HEK293 (cell line): ENCODE data around the gene SKOR2.

Source experiments
- CTCF ChIA-PET: fragments of 350-600 bp; formaldehyde crosslinking; extraction: SDS; loops from one replicate; lab custom pipeline; 2021; ENCODE audit warnings: antibody characterized with exemption; lab: Yijun Ruan, JAX
- POLR2A ChIA-PET: fragments of 300-600 bp; formaldehyde crosslinking; extraction: SDS; loops from one replicate; lab custom pipeline; 2020; ENCODE audit warnings: antibody characterized with exemption, inconsistent platforms; lab: Yijun Ruan, JAX
- H3K27ac ChIP-seq: fragments of 200-500 bp; sonication (Bioruptor generic); 2 replicates; pipeline ENCODE4 v1.5.1; 2014; ENCODE audit warnings: low read depth, low read length, control low read depth, inconsistent platforms; ENCODE audit errors: extremely low read depth
- H3K36me3 ChIP-seq, 2 experiments: fragments of 200-500 bp in 1 of 2; sonication (Bioruptor generic) in 1 of 2; 1 replicate in 1 of 2; 2 replicates in 1 of 2; pipeline ENCODE4 v1.5.1; 2014 to 2017; ENCODE audit warnings: inconsistent platforms in 2 of 2, low read length in 2 of 2; ENCODE audit not compliant: control insufficient read depth in 2 of 2, insufficient read depth in 1 of 2
- H3K4me1 ChIP-seq: fragments of 200-500 bp; sonication (Bioruptor generic); 2 replicates; pipeline ENCODE4 v1.5.1; 2014; ENCODE audit warnings: mild to moderate bottlenecking, low read length, inconsistent platforms; ENCODE audit not compliant: control insufficient read depth, insufficient read depth
- H3K4me3 ChIP-seq: 2 replicates; pipeline ENCODE4 v1.5.1; 2011; ENCODE audit warnings: low read depth, mild to moderate bottlenecking, control low read depth, low read length, moderate library complexity
- H3K9me3 ChIP-seq: fragments of 200-500 bp; sonication (Bioruptor generic); 2 replicates; pipeline ENCODE4 v1.5.1; 2014; ENCODE audit warnings: low read depth, low read length, inconsistent platforms; ENCODE audit not compliant: control insufficient read depth, insufficient read depth
- HOXA7 ChIP-seq: sonication (generic); formaldehyde crosslinking; IDR thresholded peaks from 2 replicates; pipeline ENCODE4 v1.8.1; 2022; ENCODE audit warnings: missing genetic modification reagents, borderline replicate concordance
- HOXC10 ChIP-seq: sonication (generic); formaldehyde crosslinking; IDR thresholded peaks from 2 replicates; pipeline ENCODE4 v1.8.1; 2023; ENCODE audit warnings: mild to moderate bottlenecking, missing genetic modification reagents
- SP7 ChIP-seq: fragments of 450-650 bp; formaldehyde crosslinking; IDR thresholded peaks from 2 replicates; pipeline ENCODE4 v1.5.1; 2016; ENCODE audit warnings: missing biosample characterization, missing genetic modification characterization
- YY2 ChIP-seq: fragments of 450-650 bp; formaldehyde crosslinking; IDR thresholded peaks from 2 replicates; pipeline ENCODE4 v1.5.1; 2016; ENCODE audit warnings: missing biosample characterization, missing genetic modification characterization
- ZNF239 ChIP-seq: fragments of 450-650 bp; formaldehyde crosslinking; IDR thresholded peaks from 2 replicates; pipeline ENCODE4 v1.5.1; 2016; ENCODE audit warnings: missing biosample characterization, missing genetic modification characterization
- ZNF335 ChIP-seq: fragments of 450-650 bp; formaldehyde crosslinking; conservative IDR thresholded peaks from 2 replicates; pipeline ENCODE4 v1.5.1; 2016; ENCODE audit warnings: missing biosample characterization, missing genetic modification characterization
- ZNF350 ChIP-seq: fragments of 450-650 bp; formaldehyde crosslinking; IDR thresholded peaks from 2 replicates; pipeline ENCODE4 v1.5.0; 2017; ENCODE audit warnings: missing biosample characterization, mild to moderate bottlenecking, missing genetic modification characterization
- ZNF366 ChIP-seq: fragments of 450-650 bp; formaldehyde crosslinking; conservative IDR thresholded peaks from 2 replicates; pipeline ENCODE4 v1.5.1; 2016; ENCODE audit warnings: missing biosample characterization, missing genetic modification characterization
- ZNF391 ChIP-seq: fragments of 450-650 bp; formaldehyde crosslinking; IDR thresholded peaks from 2 replicates; pipeline ENCODE4 v1.5.1; 2016; ENCODE audit warnings: low read depth, missing biosample characterization, missing genetic modification characterization, borderline replicate concordance
- ZNF48 ChIP-seq: fragments of 450-650 bp; formaldehyde crosslinking; IDR thresholded peaks from 2 replicates; pipeline ENCODE4 v1.5.1; 2016; ENCODE audit warnings: missing biosample characterization, missing genetic modification characterization
- ZNF510 ChIP-seq: fragments of 450-650 bp; formaldehyde crosslinking; IDR thresholded peaks from 2 replicates; pipeline ENCODE4 v1.5.1; 2018; ENCODE audit warnings: mild to moderate bottlenecking, missing genetic modification characterization, missing biosample characterization; ENCODE audit not compliant: insufficient replicate concordance
- ZNF549 ChIP-seq: fragments of 450-650 bp; IDR thresholded peaks from 2 replicates; pipeline ENCODE4 v1.5.1; 2018; ENCODE audit warnings: missing biosample characterization, missing genetic modification characterization, mild to moderate bottlenecking, inconsistent platforms, moderate library complexity
- ZNF555 ChIP-seq: fragments of 450-650 bp; formaldehyde crosslinking; conservative IDR thresholded peaks from 2 replicates; pipeline ENCODE4 v1.5.1; 2017; ENCODE audit warnings: missing biosample characterization, mild to moderate bottlenecking, missing genetic modification characterization, inconsistent platforms
- ZNF585B ChIP-seq: fragments of 450-650 bp; formaldehyde crosslinking; IDR thresholded peaks from 2 replicates; pipeline ENCODE4 v1.5.1; 2016; ENCODE audit warnings: missing biosample characterization, missing genetic modification characterization
- ZNF629 ChIP-seq: fragments of 450-650 bp; formaldehyde crosslinking; IDR thresholded peaks from 2 replicates; pipeline ENCODE4 v1.5.1; 2017; ENCODE audit warnings: missing biosample characterization, missing genetic modification characterization
- ZSCAN30 ChIP-seq: fragments of 450-650 bp; IDR thresholded peaks from 2 replicates; pipeline ENCODE4 v1.5.1; 2018; ENCODE audit warnings: missing biosample characterization, mild to moderate bottlenecking, missing genetic modification characterization, moderate library complexity
- ZXDB ChIP-seq: fragments of 450-650 bp; formaldehyde crosslinking; IDR thresholded peaks from 2 replicates; pipeline ENCODE4 v1.5.1; 2016; ENCODE audit warnings: missing biosample characterization, missing genetic modification characterization
- TF ChIP-seq, protein P1 (sequence below): fragments of 450-650 bp; formaldehyde crosslinking; IDR thresholded peaks from 2 replicates; pipeline ENCODE4 v1.5.1; 2017; ENCODE audit warnings: missing biosample characterization, missing genetic modification characterization
- TF ChIP-seq, protein P2 (sequence below): fragments of 450-650 bp; formaldehyde crosslinking; IDR thresholded peaks from 2 replicates; pipeline ENCODE4 v1.5.1; 2017; ENCODE audit warnings: missing biosample characterization, missing genetic modification characterization
- TF ChIP-seq, protein P3 (sequence below): fragments of 450-650 bp; formaldehyde crosslinking; IDR thresholded peaks from 2 replicates; pipeline ENCODE4 v1.5.1; 2016; ENCODE audit warnings: missing biosample characterization, missing genetic modification characterization
- TF ChIP-seq, protein P4 (sequence below): fragments of 450-650 bp; formaldehyde crosslinking; IDR thresholded peaks from 2 replicates; pipeline ENCODE4 v1.5.1; 2016; ENCODE audit warnings: missing biosample characterization, missing genetic modification characterization
- TF ChIP-seq, protein P5 (sequence below): fragments of 450-650 bp; formaldehyde crosslinking; IDR thresholded peaks from 2 replicates; pipeline ENCODE4 v1.5.1; 2016; ENCODE audit warnings: missing biosample characterization, missing genetic modification characterization
- TF ChIP-seq, protein P6 (sequence below): sonication (generic); formaldehyde crosslinking; IDR thresholded peaks from 2 replicates; pipeline ENCODE4 v1.8.1; 2022; ENCODE audit warnings: mild to moderate bottlenecking, moderate library complexity, missing genetic modification reagents

The SKOR2 gene

DNA sequence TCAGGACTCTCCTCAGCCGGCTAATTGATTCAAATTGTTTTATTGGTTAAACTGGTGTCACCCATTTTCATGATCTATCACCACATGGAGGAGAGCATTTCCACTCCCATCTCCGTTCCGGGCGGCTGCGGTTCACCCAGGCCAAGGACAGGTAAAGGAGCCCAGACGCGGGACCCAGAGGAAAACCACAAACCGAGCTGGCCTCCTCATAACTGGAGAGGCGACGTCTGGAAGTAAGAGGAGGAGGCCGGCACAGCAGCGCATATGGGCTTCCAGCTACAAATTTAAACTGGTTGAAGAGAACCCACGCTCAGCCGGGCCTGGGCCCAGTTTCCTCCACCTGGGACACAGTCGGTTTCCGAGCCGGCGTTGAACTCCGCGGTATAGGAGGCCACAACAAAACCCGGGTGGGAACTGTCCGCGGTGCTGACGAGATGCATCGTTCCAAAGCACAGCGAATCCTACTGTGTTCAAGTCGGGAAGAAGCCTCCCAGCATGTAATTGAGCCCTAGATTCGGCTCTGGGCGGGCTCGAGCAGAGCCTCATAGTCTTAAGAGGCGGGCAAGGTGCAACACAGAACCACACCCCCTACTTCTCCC is 3.0 kb upstream of the SKOR2 start:
- CTCF ChIA-PET: interaction anchor here (0.7 kb wide), 1 partner anchor 342 kb away, joined by 4 read pairs; no protein-coding TSS in a partner anchor

DNA sequence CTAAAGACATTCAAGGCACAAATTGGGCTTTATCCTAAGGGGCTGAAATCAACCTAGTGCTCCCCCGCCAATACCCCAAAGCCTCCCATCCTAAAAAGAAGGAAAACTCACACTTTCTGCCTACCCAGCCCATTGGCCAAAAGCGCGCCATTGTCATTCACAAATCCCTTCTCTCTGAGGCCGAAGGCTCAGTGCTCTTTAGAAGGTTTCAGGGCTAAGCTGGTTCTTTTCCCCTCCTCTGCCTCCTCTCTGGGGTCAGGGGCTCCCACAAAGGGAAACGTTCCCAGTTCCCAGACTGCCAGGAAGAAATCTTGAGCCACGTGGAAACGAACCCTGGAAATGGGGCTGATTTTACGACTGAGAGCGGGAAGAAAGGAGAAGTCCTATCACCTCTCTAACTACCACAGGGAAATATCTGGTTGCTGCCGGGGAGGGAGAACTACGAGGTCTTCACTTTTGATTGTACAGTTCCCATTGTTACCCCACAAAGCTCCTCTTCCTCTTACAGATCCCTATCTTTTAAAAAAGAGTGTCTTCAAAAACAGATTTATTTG is 1.7 kb upstream of the SKOR2 start:
- Histone ChIP-seq H3K4me1 (no peaks in the 10 kb centered on the region), H3K27ac (no peak overlapping the region), H3K36me3 (no peaks in the 10 kb centered on the region), H3K9me3 (no peaks in the 10 kb centered on the region), H3K4me3 (no peak overlapping the region)
- ChIA-PET POLR2A (no interaction called here), CTCF (interaction anchor here (1.5 kb wide), 1 partner anchor 37 kb away, joined by 3 read pairs; no protein-coding TSS in a partner anchor)
- TF ChIP-seq SP7 (tag by site-specific recombination): no peak
- TF ChIP-seq ZNF555: no peak
- no peak for TF ChIP-seq ZNF585B (tag by site-specific recombination)
- TF ChIP-seq ZNF335 (tag by site-specific recombination): no peak
- TF ChIP-seq ZSCAN30 (tag by site-specific recombination): no peak
- no peak for TF ChIP-seq ZNF239
- TF ChIP-seq, protein P1, sequence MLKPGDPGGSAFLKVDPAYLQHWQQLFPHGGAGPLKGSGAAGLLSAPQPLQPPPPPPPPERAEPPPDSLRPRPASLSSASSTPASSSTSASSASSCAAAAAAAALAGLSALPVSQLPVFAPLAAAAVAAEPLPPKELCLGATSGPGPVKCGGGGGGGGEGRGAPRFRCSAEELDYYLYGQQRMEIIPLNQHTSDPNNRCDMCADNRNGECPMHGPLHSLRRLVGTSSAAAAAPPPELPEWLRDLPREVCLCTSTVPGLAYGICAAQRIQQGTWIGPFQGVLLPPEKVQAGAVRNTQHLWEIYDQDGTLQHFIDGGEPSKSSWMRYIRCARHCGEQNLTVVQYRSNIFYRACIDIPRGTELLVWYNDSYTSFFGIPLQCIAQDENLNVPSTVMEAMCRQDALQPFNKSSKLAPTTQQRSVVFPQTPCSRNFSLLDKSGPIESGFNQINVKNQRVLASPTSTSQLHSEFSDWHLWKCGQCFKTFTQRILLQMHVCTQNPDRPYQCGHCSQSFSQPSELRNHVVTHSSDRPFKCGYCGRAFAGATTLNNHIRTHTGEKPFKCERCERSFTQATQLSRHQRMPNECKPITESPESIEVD (tag by site-specific recombination): no peak
- no peak for TF ChIP-seq ZNF629
- TF ChIP-seq ZNF549 (tag by site-specific recombination): no peak
- no peak for TF ChIP-seq ZNF510 (tag by site-specific recombination)
- no peak for TF ChIP-seq HOXC10 (CRISPR knock-in tag)
- TF ChIP-seq, protein P2, sequence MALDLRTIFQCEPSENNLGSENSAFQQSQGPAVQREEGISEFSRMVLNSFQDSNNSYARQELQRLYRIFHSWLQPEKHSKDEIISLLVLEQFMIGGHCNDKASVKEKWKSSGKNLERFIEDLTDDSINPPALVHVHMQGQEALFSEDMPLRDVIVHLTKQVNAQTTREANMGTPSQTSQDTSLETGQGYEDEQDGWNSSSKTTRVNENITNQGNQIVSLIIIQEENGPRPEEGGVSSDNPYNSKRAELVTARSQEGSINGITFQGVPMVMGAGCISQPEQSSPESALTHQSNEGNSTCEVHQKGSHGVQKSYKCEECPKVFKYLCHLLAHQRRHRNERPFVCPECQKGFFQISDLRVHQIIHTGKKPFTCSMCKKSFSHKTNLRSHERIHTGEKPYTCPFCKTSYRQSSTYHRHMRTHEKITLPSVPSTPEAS: no peak
- no peak for TF ChIP-seq ZNF366
- no peak for TF ChIP-seq ZNF48 (tag by site-specific recombination)
- TF ChIP-seq, protein P3, sequence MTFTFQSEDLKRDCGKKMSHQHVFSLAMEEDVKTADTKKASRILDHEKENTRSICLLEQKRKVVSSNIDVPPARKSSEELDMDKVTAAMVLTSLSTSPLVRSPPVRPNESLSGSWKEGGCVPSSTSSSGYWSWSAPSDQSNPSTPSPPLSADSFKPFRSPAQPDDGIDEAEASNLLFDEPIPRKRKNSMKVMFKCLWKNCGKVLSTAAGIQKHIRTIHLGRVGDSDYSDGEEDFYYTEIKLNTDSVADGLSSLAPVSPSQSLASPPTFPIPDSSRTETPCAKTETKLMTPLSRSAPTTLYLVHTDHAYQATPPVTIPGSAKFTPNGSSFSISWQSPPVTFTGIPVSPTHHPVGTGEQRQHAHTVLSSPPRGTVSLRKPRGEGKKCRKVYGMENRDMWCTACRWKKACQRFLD: no peak
- TF ChIP-seq ZNF350 (tag by site-specific recombination): no peak
- no peak for TF ChIP-seq ZNF391 (tag by site-specific recombination)
- TF ChIP-seq, protein P4, sequence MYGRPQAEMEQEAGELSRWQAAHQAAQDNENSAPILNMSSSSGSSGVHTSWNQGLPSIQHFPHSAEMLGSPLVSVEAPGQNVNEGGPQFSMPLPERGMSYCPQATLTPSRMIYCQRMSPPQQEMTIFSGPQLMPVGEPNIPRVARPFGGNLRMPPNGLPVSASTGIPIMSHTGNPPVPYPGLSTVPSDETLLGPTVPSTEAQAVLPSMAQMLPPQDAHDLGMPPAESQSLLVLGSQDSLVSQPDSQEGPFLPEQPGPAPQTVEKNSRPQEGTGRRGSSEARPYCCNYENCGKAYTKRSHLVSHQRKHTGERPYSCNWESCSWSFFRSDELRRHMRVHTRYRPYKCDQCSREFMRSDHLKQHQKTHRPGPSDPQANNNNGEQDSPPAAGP (tag by site-specific recombination): no peak
- no peak for TF ChIP-seq ZXDB (tag by site-specific recombination)
- TF ChIP-seq HOXA7 (CRISPR knock-in tag): no peak

More for the DNA sequence above, 3.0 kb upstream of the SKOR2 start:
- no peak overlapping the region for H3K27ac ChIP-seq
- no peaks in the 10 kb centered on the region for H3K9me3 ChIP-seq
- POLR2A ChIA-PET: no interaction called here
- H3K36me3 ChIP-seq: no peaks in the 10 kb centered on the region
- H3K4me1 ChIP-seq: no peaks in the 10 kb centered on the region
- TF ChIP-seq ZNF585B (tag by site-specific recombination) (peak; percentile 66), YY2 (tag by site-specific recombination) (no peak)
- TF ChIP-seq, protein P5, sequence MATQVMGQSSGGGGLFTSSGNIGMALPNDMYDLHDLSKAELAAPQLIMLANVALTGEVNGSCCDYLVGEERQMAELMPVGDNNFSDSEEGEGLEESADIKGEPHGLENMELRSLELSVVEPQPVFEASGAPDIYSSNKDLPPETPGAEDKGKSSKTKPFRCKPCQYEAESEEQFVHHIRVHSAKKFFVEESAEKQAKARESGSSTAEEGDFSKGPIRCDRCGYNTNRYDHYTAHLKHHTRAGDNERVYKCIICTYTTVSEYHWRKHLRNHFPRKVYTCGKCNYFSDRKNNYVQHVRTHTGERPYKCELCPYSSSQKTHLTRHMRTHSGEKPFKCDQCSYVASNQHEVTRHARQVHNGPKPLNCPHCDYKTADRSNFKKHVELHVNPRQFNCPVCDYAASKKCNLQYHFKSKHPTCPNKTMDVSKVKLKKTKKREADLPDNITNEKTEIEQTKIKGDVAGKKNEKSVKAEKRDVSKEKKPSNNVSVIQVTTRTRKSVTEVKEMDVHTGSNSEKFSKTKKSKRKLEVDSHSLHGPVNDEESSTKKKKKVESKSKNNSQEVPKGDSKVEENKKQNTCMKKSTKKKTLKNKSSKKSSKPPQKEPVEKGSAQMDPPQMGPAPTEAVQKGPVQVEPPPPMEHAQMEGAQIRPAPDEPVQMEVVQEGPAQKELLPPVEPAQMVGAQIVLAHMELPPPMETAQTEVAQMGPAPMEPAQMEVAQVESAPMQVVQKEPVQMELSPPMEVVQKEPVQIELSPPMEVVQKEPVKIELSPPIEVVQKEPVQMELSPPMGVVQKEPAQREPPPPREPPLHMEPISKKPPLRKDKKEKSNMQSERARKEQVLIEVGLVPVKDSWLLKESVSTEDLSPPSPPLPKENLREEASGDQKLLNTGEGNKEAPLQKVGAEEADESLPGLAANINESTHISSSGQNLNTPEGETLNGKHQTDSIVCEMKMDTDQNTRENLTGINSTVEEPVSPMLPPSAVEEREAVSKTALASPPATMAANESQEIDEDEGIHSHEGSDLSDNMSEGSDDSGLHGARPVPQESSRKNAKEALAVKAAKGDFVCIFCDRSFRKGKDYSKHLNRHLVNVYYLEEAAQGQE (tag by site-specific recombination): peak; percentile 92
- TF ChIP-seq, protein P6, sequence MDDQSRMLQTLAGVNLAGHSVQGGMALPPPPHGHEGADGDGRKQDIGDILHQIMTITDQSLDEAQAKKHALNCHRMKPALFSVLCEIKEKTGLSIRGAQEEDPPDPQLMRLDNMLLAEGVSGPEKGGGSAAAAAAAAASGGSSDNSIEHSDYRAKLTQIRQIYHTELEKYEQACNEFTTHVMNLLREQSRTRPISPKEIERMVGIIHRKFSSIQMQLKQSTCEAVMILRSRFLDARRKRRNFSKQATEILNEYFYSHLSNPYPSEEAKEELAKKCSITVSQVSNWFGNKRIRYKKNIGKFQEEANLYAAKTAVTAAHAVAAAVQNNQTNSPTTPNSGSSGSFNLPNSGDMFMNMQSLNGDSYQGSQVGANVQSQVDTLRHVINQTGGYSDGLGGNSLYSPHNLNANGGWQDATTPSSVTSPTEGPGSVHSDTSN (CRISPR knock-in tag): no peak
- H3K4me3 ChIP-seq: no peak overlapping the region
